ENCODE results near the gene MAMDC4. TPM values are rescaled to one million over a fixed set of nuclear protein-coding genes. Genes with fewer than 3 reads are reported as not detected.

The MAMDC4 gene
- total and polyA plus RNA-seq, 2 of the 13 experiments (the other 11 are each of a cell fraction or from before 2014, with no cell fraction given): 6.0 to 6.8 TPM

GRCh38 chr9:136803551-136804508 lies 48.3 kb upstream of the MAMDC4 start (continued):
- TF ChIP-seq, protein P1, sequence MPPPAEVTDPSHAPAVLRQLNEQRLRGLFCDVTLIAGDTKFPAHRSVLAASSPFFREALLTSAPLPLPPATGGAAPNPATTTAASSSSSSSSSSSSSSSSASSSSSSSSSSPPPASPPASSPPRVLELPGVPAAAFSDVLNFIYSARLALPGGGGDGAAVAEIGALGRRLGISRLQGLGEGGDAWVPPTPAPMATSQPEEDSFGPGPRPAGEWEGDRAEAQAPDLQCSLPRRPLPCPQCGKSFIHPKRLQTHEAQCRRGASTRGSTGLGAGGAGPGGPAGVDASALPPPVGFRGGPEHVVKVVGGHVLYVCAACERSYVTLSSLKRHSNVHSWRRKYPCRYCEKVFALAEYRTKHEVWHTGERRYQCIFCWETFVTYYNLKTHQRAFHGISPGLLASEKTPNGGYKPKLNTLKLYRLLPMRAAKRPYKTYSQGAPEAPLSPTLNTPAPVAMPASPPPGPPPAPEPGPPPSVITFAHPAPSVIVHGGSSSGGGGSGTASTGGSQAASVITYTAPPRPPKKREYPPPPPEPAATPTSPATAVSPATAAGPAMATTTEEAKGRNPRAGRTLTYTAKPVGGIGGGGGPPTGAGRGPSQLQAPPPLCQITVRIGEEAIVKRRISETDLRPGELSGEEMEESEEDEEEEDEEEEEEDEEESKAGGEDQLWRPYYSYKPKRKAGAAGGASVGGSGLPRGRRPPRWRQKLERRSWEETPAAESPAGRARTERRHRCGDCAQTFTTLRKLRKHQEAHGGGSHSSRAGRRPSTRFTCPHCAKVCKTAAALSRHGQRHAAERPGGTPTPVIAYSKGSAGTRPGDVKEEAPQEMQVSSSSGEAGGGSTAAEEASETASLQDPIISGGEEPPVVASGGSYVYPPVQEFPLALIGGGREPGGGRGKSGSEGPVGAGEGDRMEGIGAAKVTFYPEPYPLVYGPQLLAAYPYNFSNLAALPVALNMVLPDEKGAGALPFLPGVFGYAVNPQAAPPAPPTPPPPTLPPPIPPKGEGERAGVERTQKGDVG (CRISPR knock-in tag; IDR thresholded peaks at IDR 0.05; ENCODE audit: borderline replicate concordance): no peak
- no peak for TF ChIP-seq PCBP2 (optimal IDR thresholded peaks at IDR 0.05; ENCODE audit: low read depth, low read length, poor library complexity, severe bottlenecking)
- TF ChIP-seq GZF1 (CRISPR knock-in tag; IDR thresholded peaks at IDR 0.05): no peak
- TF ChIP-seq, protein P2, sequence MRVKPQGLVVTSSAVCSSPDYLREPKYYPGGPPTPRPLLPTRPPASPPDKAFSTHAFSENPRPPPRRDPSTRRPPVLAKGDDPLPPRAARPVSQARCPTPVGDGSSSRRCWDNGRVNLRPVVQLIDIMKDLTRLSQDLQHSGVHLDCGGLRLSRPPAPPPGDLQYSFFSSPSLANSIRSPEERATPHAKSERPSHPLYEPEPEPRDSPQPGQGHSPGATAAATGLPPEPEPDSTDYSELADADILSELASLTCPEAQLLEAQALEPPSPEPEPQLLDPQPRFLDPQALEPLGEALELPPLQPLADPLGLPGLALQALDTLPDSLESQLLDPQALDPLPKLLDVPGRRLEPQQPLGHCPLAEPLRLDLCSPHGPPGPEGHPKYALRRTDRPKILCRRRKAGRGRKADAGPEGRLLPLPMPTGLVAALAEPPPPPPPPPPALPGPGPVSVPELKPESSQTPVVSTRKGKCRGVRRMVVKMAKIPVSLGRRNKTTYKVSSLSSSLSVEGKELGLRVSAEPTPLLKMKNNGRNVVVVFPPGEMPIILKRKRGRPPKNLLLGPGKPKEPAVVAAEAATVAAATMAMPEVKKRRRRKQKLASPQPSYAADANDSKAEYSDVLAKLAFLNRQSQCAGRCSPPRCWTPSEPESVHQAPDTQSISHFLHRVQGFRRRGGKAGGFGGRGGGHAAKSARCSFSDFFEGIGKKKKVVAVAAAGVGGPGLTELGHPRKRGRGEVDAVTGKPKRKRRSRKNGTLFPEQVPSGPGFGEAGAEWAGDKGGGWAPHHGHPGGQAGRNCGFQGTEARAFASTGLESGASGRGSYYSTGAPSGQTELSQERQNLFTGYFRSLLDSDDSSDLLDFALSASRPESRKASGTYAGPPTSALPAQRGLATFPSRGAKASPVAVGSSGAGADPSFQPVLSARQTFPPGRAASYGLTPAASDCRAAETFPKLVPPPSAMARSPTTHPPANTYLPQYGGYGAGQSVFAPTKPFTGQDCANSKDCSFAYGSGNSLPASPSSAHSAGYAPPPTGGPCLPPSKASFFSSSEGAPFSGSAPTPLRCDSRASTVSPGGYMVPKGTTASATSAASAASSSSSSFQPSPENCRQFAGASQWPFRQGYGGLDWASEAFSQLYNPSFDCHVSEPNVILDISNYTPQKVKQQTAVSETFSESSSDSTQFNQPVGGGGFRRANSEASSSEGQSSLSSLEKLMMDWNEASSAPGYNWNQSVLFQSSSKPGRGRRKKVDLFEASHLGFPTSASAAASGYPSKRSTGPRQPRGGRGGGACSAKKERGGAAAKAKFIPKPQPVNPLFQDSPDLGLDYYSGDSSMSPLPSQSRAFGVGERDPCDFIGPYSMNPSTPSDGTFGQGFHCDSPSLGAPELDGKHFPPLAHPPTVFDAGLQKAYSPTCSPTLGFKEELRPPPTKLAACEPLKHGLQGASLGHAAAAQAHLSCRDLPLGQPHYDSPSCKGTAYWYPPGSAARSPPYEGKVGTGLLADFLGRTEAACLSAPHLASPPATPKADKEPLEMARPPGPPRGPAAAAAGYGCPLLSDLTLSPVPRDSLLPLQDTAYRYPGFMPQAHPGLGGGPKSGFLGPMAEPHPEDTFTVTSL (CRISPR knock-in tag; IDR thresholded peaks at IDR 0.05; ENCODE audit: borderline replicate concordance): no peak
- no peak for TF ChIP-seq ZNF292 (CRISPR knock-in tag; IDR thresholded peaks at IDR 0.05; ENCODE audit: borderline replicate concordance, low read depth)
- TF ChIP-seq ZNF788 (CRISPR knock-in tag; IDR thresholded peaks at IDR 0.05; ENCODE audit: borderline replicate concordance): no peak
- no peak for TF ChIP-seq HDAC1 (CRISPR knock-in tag; IDR thresholded peaks at IDR 0.05)
- no peak for TF ChIP-seq ISL2 (CRISPR knock-in tag; IDR thresholded peaks at IDR 0.05)
- TF ChIP-seq AGO1 (IDR thresholded peaks at IDR 0.05; ENCODE audit: low read depth, low read length, poor library complexity, severe bottlenecking): peak; percentile 96
- TF ChIP-seq PRDM4 (CRISPR knock-in tag; IDR thresholded peaks at IDR 0.05; ENCODE audit: borderline replicate concordance): no peak
- TF ChIP-seq, protein P3, sequence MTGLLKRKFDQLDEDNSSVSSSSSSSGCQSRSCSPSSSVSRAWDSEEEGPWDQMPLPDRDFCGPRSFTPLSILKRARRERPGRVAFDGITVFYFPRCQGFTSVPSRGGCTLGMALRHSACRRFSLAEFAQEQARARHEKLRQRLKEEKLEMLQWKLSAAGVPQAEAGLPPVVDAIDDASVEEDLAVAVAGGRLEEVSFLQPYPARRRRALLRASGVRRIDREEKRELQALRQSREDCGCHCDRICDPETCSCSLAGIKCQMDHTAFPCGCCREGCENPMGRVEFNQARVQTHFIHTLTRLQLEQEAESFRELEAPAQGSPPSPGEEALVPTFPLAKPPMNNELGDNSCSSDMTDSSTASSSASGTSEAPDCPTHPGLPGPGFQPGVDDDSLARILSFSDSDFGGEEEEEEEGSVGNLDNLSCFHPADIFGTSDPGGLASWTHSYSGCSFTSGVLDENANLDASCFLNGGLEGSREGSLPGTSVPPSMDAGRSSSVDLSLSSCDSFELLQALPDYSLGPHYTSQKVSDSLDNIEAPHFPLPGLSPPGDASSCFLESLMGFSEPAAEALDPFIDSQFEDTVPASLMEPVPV (CRISPR knock-in tag; IDR thresholded peaks at IDR 0.05): no peak
- TF ChIP-seq THAP11 (CRISPR knock-in tag; IDR thresholded peaks at IDR 0.05): no peak
- peak; percentile 58 for TF ChIP-seq ZC3H13 (CRISPR knock-in tag; IDR thresholded peaks at IDR 0.05)
- TF ChIP-seq ZNF598 (CRISPR knock-in tag; IDR thresholded peaks at IDR 0.05; ENCODE audit: borderline replicate concordance): no peak
